COLO829 (cell line): ENCODE measurements around the gene ACAD10.
"Not testable (repeated sequence)": the region's sequence is repeated elsewhere in the genome, so short reads cannot be mapped to it uniquely, and the experiment has no call there.

Experiments
- DNase-seq: peaks from one replicate; pipeline ENCODE4 v3.0.0; 2012; ENCODE audit warnings: low spot score

The ACAD10 gene

DNA sequence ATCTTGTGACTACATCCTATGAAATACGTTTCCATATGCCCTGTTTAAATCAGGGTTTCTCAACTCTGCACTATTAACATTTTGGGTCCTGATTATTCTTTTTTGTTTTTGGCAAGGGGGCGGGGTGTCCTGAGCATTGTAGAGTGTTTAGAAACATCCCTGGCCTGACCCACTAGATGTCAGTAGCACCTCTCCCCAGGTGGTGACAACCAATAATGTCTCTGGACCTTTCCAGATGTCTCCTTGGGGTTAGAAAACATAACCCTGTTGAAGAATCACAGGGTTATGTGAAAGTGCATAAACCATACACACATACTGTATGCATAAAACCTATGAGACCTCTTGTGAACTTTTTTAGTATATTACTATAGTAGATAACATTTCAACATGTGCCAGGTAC is 1.4 kb downstream of the ACAD10 start:
- no peak for DNase-seq

DNA sequence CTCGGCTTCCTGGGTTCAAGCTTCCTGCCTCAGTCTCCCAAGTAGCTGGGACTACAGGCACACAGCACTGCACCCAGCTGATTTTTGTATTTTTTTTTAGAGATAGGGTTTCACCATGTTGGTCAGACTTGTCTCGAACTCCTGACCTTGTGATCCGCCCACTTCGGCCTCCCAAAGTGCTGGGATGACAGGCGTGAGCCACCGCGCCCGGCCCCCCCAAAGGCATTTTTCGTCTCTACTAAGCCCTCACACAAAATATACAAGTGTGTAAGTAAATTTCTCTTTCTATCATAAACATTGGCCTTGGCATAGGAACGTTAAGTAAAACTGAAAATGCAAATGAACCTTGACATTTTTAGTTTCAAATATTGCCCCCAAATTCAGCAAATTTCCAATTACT is 2.1 kb downstream of the ACAD10 start:
- DNase-seq: no peak

DNA sequence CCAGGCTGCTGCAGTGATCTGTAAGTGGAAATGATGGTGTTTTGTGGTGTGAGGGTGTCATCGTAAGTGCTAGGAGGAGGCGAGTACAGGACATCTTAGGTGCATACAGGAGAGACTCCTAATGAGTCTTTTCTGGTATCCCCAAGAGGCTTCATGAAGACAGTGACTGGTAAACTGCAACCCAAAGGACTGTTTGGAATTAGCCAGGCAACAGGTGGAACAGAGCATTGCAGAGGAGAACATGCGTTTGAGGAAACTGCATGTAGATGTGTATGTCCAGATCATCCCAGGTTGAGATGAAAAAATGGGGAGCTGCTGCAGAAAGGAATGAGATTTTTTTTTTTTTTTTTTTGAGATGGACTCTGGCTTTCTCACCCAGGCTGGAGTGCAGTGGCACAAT is 5.4 kb downstream of the ACAD10 start:
- no peak for DNase-seq

DNA sequence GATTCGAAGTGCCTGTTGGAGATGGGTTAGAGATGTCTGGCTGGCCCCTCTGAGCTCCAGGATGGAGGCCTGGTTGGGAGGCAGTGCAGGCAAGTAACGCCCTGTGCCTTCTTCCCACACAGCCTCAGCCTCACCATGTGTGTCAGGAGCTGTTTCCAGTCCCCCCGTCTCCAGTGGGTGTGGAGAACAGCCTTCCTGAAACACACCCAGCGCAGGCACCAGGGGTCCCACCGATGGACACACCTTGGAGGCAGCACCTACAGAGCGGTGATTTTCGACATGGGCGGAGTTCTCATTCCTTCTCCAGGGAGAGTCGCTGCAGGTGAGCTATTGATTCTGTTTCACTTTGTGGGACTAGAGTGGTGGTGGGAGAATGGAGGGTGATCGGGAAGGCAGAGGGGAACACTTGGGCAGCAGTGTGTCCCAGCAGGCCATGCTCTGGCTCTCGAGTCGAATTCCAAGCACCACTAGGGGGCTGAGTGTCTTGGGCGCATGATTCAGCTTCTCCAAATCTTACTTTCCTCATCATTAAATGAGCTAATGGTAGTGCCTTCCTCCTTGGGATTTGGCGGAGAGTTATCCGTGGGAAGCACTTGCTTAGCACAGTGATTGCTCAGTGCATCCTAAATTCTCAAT is 6.8 kb downstream of the ACAD10 start:
- DNase-seq: peak; percentile 12

DNA sequence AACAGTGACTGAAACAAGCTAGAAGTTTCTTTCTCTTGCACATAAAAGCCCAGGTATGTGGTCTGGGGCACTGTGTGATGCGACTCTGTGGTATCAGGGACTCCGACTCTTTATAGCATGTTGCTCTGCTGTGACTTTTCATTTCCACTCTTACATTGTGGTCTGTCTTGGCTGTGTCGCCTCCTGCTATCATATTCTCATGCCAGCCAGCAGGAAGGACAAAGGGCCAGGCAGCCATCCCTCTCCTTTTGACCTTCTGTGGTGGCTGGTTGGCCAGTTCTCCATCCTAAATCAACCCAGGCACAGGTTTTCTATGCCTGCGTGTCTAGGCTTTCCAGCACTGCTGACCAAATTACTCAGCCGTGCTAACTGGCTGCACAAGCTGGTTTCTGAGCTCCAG is 8.0 kb downstream of the ACAD10 start:
- DNase-seq: no peak

DNA sequence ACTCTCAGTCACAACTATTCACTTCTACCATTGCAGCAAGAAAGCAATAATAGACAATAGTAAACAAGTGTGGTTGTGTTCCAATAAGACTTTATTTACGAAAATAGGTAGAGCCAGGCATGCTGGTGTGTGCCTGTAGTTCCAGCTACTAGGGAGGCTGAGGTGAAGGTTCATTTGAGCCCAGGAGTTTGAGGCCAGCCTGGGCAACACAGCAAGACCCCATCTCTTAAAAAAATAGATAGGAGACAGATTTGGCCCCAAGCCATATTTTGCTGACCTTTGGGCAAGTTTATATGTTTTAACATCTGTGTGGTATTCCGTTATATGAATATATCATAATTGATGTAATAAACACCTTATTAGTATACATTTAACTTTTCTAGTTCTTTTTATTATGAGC is 14.1 kb downstream of the ACAD10 start:
- no peak for DNase-seq

DNA sequence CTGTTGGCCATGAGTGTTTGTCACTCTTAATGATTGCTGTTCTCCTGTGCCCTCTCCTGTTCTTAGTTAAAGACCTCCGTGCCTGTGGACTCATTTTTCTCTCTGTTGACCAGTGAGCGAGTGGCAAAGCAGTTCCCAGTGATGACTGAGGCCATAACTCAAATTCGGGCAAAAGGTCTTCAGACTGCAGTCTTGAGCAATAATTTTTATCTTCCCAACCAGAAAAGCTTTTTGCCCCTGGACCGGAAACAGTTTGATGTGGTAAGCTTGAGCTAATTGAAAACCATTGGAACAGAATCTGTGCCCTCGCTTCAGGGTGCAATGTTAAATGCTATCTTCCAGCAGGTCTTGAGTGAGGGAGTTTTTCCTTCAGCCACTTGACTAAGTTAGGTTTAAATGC is 19.8 kb downstream of the ACAD10 start:
- no peak for DNase-seq

DNA sequence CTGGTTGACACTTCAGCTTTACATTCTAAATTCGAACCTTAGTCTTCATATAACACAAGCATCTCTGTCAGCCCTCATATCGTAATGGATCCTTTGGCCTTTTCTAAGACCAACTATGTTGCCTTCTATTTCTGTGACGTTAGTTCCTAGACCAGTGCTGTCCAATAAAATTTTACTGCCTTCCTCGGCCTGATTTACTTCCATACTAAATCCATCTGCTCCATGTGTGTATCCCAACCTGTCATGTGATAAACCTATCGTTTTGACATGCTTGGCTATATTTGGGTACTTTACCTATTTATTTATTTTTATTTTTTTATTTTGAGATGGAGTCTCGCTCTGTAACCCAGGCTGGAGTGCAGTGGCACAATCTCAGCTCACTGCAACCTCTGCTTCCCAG is 20.3 kb downstream of the ACAD10 start:
- no peak for DNase-seq

DNA sequence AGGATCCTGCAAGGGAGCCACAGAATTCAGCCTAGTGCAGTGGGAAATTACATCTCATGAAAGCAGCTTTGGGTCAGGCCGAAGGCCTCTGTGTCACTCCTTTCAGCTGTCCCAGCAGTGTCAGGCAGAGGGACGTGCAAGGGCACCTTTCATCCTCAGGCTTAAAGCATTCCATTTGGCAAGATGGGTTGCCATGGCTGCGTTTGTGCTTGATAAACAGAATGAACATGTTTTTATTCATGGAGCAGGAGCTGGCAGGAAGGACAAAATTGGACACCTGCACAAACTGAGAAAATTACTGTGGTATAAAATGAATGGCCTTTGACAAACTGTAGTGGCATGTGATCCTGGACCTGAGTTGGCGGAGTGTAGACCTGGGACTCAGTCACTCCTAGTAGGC is 29.4 kb downstream of the ACAD10 start:
- no peak for DNase-seq

DNA sequence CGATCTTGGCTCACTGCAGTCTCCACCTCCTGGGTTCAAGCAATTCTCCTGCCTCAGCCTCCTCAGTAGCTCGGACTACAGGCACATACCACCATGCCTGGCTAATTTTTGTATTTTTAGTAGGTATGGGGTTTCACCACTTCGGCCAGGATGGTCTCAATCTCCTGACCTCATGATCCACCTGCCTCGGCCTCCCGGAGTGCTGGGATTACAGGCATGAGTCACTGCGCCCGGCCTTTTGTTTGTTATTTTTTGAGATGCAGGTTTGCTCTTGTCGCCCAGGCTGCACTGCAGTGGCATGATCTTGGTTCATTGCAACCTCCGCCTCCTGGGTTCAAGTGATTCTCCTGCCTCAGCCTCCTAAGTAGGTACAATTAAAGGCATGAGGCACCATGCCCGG is 33.5 kb downstream of the ACAD10 start:
- DNase-seq: not testable (repeated sequence)

DNA sequence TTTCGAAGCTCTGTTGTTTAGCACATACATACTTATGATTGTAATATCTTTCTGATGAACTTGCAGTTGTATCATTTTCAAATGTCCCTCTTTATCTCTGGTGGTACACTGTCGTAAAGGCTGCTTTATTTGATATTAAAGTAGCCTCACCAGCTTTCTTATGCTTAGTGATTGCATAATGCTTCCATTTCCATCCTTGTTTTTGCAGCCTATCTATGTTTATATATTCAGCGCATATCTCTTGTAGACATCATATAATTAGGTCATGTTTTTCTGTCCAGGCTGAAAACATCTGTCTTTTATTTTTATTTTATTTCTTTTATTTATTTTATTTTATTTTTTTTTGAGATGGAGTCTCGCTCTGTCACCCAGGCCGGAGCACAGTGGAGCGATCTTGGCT is 34.6 kb downstream of the ACAD10 start:
- no peak for DNase-seq

DNA sequence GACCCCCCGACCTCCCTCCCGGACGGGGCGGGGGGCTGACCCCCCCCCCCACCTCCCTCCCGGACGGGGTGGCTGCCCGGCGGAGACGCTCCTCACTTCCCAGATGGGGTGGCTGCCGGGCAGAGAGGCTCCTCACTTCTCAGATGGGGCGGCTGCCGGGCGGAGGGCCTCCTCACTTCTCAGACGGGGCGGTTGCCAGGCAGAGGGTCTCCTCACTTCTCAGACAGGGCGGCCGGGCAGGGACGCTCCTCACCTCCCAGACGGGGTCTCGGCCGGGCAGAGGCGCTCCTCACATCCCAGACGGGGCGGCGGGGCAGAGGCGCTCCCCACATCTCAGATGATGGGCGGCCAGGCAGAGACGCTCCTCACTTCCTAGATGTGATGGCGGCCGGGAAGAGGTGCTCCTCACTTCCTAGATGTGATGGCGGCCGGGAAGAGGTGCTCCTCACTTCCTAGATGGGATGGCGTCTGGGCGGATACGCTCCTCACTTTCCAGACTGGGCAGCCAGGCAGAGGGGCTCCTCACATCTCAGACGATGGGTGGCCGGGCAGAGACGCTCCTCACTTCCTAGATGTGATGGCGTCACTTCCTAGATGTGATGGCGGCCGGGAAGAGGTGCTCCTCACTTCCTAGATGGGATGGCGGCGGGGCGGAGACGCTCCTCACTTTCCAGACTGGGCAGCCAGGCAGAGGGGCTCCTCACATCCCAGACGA is 38.0 kb downstream of the ACAD10 start:
- DNase-seq: not testable (repeated sequence)

DNA sequence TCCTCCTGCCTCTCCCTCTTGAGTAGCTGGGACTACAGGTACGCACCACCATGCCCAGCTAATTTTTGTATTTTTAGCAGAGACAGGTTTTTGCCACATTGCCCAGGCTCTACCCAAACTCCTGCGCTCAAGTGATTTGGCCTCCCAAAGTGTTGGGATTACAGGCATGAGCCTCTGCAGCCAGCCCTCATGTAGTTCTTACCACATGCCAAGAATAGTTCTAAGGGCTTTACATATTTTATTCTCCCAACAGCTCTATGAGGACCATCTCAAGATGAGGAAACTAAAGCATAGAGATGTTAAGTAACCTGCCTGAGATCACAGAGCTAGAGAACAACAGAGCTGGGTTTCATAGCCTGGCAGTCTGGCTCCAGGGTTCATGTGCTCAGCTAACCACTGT is 42.9 kb downstream of the ACAD10 start:
- DNase-seq: no peak

DNA sequence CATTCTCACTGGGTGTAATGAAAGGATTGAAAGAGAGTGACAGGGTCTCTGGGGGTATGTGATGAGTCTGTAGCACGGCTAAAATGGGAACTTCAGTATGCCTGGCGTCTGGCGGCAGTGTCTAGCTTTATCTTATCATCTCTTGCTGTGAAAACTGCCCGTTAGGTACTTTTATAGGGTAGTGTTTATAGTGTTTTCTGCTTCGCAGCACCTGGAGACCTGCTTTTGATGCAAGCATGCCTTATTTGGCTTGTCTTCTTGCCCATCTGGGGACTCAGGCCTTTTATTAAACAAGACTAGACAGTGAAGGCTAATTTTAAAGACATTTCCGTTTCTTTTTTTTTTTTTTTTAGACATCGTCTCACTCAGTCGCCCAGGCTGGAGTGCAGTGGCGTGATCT is 44.6 kb downstream of the ACAD10 start:
- DNase-seq: no peak

DNA sequence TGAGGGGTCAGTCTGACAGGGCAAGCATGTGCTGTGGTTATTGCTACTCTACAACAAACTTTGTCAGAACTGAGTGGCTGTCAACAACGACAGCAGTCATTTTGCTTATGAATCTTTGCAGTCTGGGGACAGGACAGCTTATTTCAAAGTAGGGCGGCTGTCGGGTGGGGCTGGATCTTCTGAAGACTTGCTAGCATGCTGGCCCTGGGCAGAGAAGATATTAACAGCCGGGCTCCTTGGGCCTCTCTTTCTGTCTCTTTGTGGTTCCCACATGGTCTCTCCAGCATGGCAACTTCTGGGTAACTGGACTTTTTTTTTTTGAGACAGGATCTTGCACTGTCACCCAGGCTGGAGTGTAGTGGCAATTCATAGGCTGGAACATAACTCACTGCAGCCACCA is 46.9 kb downstream of the ACAD10 start:
- no peak for DNase-seq

DNA sequence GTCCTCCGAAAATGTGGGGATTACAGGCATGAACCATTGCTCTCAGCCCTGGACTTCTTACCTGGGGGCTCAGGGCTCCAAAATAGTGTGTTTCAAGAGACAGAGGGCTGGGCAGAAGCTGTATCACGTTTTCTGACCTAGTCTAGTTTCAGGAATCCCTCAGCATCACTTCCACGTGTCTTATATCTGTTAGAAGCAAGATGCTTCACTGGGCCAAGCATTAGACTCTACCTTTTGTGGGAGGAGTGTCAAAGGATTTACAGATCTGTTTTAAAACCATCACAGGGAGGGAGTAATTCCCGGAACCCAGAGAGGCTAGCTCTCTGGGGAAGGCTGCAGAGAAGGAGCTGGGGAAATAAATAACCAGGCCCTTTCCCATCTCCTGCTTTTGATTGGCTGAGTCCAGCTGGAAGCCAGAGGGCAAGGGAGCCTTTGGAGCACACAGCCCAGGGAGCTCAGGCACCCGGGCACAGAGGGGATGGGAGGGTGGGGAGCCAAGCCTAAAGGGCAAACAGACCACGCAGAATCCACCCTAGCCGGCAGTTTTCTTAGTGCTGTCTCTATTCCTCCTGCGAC is 47.6 kb downstream of the ACAD10 start:
- DNase-seq: no peak

DNA sequence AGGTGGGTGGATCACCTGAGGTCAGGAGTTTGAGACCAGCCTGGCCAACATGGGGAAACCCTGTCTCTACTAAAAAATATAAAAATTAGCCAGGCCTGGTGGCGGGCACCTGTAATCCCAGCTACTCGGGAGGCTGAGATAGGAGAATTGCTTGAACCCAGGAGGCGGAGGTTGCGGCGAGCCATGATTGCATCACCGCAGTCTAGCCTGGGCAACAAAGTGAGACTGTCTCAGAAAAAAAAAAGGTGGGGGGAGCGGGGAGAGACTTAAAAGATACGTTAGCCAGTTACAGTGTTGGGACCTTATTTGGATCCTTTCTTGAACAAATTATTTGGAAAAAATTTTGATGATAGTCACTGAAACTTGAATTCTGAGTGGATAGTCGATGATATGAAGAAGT is 53.7 kb downstream of the ACAD10 start:
- DNase-seq: not testable (repeated sequence)

DNA sequence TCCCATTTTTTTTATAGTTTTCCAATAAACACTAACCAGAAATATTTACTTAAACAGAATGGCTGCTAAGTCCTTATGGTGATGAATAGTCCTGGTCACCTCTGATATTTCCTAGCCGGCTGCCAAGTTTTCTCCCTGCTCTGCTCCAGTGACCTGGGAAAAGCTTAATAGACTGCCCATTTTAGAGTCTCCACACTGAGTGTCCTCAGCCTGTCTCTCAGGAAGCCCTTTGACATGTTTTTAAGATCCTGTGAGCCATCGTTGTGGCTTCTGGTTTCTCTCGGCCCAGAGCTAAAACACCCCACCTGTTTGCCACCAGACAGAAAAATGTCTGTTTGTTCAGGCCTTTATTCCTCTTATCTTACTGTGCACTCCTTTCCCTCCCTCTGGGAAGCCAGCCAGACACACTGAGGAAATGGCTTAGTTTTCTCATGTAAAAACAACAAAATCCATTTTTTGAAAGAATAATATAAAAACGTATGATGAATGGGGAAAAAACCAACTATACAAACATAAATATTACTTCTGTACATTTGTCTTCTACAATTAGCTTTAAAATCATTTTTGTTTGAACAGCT is 55.5 kb downstream of the ACAD10 start:
- DNase-seq: no peak

DNA sequence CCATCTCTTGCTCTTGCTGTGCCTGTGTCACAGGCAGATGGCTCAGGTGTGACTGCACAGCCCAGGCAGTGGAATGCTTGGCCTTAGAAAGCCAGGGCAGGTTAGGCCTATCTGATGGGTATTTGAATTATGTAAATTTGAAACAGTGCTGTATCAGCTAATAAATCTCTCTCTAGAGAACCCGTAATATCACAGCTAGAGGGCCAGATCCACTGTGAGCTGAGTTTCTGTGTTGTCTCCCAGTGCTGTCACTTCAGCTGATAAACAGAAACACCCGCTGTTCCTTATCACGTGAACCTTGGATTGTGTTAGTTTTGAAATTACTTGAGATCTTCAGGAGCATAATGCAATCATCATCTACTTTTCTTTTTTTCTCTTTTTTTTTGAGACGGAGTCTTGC is 59.4 kb downstream of the ACAD10 start:
- no peak for DNase-seq

DNA sequence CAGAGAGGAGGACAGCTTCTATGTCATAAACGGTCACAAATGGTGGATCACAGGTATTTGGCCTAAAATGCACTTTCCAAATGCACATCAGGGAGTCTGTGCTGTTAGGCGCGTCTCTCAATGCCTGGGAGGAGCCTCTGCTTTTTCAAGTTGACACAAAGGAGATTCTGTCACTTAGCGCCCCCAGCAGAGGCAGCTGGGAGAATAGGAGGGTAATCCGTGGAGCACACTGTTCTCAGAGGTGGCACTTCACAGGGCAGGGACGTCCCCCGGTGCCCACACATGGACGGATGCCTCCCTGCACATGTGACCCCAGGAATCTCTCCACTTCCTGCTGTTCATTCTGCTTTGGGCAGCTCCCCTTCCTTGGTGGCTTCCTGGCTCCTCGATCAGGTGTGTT is 61.5 kb downstream of the ACAD10 start:
- no peak for DNase-seq

DNA sequence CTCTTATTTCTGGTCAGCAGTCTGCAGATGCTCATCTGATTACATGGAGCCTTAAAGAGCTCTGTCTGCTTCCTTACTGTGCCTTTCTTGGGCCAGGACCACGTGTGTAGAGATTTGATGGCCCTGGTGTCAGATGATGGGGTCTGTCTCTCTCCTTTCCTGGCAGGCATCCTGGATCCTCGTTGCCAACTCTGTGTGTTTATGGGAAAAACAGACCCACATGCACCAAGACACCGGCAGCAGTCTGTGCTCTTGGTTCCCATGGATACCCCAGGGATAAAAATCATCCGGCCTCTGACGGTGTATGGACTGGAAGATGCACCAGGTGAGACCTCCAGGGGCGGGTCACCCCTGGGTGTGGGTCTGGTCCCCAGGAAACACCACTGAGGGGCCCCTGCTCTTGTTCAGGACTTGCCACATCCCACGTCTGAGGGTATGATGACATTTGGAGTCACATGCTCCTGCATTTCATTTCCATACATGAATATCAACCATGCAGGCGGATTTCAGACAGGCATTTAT is 62.4 kb downstream of the ACAD10 start:
- no peak for DNase-seq

DNA sequence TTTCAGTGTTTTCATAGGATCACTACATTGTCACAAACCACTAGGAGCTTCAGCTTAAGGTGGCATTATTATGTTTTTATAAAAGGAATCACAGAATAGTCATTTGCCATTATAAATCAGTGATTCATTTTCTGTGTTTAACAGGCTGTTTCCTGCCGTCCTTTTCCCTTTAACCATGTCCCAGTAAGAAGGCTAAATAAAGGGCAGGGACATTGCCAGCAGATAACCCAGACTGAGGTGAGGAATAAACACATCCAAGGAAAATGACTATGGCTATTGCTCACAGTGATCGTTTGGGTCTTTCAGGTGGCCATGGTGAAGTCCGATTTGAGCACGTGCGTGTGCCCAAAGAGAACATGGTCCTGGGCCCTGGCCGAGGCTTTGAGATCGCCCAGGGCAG is 63.0 kb downstream of the ACAD10 start:
- DNase-seq: no peak

DNA sequence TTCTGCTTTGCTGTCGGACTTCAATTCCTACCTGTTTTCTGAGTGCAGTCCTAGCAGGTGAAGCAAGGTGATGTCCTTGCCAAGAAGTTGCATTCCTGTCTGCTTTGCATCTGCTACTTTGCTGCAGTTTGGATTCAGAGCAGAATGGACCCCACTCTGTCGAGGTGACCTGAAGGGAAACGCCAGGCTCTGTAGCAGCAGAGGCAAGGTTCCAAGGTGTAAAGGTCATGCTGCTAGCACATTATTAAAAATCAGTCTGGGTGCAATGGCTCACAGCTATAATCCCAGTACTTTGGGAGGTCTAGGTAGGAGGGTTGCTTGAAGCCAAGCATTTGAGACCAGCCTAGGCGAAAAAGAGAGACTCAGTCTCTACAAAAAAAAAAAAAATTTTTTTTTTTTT is 63.5 kb downstream of the ACAD10 start:
- DNase-seq: no peak
